NCI-H2227 (cell line): ENCODE data around the gene AMPH.
"Not testable (repeated sequence)": the region's sequence is repeated elsewhere in the genome, so short reads cannot be mapped to it uniquely, and the experiment has no call there.

Experiments
- DNase-seq: peaks from one replicate; lab custom pipeline; 2025; ENCODE audit not compliant: unreplicated experiment; lab: John Stamatoyannopoulos, UW

Gene AMPH

DNA sequence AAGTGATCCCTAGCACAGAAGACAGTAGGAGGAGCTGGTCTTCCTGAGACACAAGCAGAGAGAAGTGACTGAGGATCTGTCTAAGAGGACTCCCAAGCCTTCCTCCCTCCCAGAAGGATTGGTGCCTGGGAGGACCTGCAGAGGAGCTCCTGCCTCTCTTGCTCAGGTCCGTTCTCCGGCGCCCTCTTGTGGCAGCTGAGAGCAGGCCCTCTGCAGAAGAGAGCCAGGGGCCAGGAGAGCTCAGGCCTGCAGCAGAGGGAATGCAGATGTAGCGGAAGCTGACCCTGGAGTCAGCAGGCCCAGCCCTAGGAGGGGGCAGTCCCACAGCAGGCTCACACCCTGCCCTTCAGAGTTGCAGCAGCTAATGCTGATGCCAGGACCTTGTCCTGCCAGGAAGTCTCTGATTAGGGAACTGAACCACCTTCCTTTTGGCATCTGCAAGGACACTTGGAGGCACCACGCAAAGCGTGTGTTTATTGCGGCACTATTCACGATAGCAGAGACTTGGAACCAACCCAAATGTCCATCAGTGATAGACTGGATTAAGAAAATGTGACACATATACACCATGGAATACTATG lies 276.8 kb downstream of the AMPH start:
- not testable (repeated sequence) for DNase-seq

- not testable (repeated sequence) for DNase-seq
Observed at GRCh38 chr7:38353431-38353881, 277.7 kb downstream of the AMPH start.

- DNase-seq: no peak
Observed at GRCh38 chr7:38351601-38352000, 279.6 kb downstream of the AMPH start.

GRCh38 chr7:38350777-38351176 lies 280.4 kb downstream of the AMPH start:
- not testable (repeated sequence) for DNase-seq

GRCh38 chr7:38349869-38350583 lies 281.1 kb downstream of the AMPH start:
- DNase-seq: not testable (repeated sequence)

DNA sequence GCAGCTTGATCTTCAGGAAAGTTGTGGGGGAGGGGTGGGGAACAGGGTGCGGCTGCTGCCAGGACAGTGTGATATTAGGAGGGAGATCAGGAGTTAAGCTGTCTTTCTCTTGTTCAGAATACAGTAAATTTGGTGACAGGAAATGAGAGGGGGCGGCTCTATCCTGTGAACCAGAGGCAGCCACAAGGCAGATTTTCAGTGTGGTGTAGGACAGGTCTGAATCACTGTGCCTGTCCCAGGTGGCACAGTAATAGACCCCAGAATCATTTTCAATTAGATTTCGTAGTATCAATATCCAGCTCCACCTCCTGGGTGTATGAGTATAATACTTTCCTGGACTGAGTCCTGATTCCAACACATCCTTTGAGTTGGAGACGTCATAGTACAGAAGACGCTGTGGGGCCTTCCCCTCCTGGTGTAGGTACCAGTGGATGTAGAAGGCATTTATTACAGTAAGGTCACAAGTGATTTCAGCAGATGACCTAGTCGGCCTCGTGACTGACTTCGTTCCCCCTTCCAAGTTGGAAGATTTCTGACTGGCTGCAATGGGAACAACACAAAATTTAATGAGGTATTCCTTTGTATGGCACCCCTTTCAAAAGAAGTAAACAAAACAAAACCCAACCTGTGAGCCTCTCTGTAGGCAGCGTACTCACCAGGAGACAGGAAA lies 281.9 kb downstream of the AMPH start:
- DNase-seq: not testable (repeated sequence)

DNA sequence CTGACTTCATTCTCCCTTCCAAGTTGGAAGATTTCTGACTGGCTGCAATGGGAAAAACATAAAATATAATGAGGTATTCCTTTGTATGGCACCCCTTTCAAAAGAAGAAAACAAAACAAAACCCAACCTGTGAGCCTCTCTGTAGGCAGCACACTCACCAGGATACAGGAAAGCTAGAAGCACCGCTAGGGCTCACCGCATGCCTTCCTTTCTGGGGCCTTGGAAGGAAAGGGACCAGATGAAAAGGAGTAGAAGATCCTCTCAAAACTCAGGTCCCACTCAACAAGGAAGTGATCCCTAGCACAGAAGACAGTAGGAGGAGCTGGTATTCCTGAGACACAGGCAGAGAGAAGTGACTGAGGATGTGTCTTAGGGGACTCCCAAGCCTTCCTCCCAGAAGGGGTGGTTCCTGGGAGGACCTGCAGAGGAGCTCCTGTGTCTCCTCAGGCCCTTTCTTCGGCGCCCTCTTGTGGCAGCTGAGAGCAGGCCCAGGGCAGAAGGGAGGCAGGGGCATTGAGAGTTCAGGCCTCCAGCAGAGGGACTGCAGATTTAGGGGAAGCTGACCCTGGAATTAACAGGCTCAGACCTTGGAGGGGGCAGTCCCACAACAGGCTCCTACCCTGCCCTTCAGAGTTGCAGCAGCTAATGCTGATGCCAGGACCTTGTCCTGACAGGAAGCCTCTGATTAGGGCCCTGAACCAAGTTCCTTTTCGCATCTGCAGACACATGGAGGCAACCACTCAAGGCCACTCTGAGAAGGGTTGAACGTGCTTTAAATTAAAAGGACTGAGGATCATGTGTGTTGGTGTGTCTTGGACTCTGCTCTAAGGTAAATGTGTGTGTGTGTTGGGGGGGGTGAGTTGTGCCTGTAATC lies 285.6 kb downstream of the AMPH start:
- DNase-seq: peak; percentile 12

- not testable (repeated sequence) for DNase-seq
Observed at GRCh38 chr7:38344741-38345140, 286.4 kb downstream of the AMPH start.

GRCh38 chr7:38342135-38342534 lies 289.0 kb downstream of the AMPH start:
- not testable (repeated sequence) for DNase-seq

- not testable (repeated sequence) for DNase-seq
Observed at GRCh38 chr7:38341172-38341705, 289.9 kb downstream of the AMPH start.

DNA sequence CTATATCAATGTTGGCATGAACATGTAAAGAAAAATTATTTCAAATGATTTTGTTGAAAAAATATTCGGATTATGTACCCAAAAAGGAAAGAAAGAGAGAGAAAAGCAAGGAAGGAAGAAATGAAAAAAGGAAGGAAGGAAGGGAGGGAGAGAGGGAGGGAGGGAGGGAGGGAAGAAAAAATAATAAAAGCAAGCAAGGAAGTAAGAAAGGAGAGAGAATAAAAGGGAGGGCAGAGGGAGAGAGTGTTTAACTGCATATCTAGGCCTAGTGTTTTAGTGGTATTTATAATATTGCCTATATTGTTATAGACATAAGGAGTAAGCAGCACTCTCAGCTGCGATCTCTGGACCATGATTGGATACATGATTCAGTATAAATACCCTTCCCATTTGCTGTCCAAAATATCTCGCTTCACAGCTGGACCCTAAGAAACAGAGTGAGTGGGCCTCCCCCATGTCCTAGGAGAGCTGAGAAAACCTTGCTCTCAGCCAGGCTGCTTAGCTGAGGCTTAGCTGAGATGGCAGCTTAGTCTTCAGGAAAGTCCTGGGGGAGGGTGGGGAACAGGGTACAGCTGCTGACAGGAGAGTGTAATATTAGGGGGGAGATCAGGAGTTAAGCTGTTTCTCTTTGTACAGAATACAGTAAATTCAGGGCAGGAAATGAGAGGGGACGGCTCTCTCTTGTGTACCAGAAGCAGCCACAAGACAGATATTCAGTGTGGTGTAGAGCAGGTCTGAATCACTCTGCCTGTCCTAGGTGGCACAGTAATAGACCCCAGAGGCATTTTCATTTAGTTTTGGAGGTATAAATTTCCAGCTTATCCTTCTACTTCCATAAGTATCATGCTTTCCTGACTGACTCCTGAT lies 291.0 kb downstream of the AMPH start:
- DNase-seq: no peak

DNA sequence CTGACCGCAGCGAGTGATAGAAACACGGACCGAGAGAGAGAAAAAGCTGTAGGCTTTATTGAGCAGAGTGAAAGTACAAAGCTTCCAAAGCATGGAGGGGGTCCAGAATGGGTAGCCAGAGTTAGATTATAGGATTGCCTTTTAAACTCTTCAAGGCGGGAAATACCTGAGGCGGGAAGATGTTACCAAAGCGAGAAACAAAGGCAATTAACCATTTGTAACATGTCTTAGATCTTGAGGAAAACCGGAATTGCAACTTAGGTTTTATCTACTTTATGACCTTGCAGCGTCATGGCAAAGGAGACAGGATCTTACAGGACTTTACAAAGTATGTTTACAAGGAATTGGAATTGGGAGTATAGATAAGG lies 295.0 kb downstream of the AMPH start:
- DNase-seq: not testable (repeated sequence)

GRCh38 chr7:38335492-38336147 lies 295.6 kb downstream of the AMPH start:
- peak; percentile 66 for DNase-seq

- DNase-seq: no peak
Observed at GRCh38 chr7:38335128-38335491, 296.1 kb downstream of the AMPH start.

DNA sequence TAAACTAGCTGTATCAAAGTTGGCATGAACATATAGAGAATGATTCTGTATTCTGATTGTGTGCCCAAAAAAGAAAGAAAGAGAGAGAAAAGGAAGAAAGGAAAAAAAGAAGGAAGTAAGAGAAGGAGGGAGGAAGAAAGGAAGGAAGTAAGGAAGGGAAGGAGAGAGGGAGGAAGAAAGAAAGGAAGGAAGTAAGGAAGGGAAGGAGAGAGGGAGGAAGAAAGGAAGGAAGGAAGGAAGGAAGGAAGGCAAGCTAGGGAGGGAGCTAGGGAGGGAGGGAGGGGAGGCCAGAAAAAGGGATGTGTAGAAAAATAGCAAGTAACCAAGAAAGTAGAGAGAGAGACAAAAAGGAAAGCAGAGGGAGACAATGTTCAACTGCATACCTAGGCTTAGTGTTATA lies 297.0 kb downstream of the AMPH start:
- DNase-seq: no peak
